GM11168 (cell line): ENCODE data around the gene ELAPOR1.

ENCODE experiments used
- in situ Hi-C: fragments of 300-500 bp; cut with MboI; formaldehyde crosslinking; loops from one replicate; pipeline ENCODE4 v1.12.0; 2022; ENCODE audit warnings: low sequenced_read_pairs; ENCODE audit not compliant: unreplicated experiment

ELAPOR1 gene

DNA sequence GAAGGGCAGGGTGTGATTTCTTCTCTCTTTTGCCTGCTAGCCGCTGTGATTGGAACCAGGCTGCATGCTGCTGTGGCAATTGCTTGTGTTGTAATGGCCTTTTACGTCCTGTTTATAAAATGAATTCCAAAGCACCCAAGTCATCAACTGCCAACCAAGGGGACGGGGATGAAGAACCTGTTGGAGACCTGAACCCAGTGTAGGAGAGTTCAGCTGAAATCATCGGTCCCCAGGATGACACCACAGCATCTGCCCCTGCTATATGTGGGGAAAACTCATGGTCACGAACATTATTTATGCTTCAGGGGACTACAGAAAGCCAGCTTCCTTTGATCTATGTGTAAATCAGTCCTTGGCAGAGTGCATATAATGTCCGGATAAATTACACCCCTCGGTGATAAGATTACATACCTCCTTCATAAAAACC is 19.5 kb upstream of the ELAPOR1 start:
- in situ Hi-C loops, result no loop called here

DNA sequence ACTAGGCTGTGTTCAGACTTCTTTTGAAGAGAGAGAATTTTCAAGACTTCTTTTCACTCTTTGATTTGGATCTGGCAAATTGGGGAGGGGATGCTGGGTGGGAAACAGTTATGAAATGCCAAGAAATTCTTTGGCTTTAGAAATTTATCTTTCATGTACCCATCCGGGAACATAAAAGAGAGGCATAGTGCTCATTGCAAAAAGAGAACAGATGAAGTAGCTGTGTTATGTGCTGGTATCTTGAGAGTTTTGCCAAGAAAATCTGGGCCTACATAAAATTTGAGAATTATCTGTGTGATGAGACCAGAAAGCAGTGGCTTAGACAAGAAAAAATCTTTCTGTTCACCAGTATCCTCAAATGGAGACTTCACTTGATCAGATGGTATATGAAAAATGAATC is 19.0 kb upstream of the ELAPOR1 start:
- in situ Hi-C loops, result no loop called here

DNA sequence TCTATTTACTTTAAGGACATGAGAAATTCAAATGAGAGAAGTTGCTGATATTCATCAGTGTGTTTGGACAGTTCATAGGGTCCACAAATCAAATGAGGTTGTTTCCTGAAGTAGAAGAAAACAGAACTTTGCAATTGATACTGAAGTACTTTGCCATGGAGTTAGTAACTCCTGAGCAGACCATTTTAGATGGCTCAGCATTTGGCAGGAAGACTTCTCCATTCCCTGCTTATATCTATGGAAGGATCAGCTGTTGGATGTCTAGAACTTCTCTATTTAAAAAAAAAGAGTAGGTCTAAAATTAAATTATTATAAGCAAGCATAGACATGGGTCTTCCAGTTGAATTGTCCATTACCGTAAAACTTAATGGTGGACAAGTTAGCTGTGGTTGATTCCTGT is 18.3 kb upstream of the ELAPOR1 start:
- in situ Hi-C loops, result no loop called here

DNA sequence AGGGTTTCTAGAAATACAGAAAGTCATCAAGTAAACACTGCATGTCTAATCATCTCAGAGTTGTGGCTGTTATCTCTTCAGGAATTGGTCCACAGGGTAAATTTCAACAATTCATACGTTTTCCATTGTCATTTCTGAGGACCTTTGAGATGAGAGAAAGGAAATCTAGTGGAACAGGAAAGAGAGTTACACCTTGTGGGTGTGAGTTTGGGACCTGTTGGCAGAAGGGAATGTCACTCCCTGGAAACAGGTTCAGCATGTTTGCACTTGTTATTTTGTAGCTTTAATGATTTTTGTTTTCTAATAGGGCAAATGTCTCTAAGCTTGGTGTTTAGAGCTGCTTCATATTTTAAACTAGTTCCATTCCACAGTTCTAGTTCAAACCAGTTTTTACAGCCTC is 17.8 kb upstream of the ELAPOR1 start:
- in situ Hi-C loops, result no loop called here

DNA sequence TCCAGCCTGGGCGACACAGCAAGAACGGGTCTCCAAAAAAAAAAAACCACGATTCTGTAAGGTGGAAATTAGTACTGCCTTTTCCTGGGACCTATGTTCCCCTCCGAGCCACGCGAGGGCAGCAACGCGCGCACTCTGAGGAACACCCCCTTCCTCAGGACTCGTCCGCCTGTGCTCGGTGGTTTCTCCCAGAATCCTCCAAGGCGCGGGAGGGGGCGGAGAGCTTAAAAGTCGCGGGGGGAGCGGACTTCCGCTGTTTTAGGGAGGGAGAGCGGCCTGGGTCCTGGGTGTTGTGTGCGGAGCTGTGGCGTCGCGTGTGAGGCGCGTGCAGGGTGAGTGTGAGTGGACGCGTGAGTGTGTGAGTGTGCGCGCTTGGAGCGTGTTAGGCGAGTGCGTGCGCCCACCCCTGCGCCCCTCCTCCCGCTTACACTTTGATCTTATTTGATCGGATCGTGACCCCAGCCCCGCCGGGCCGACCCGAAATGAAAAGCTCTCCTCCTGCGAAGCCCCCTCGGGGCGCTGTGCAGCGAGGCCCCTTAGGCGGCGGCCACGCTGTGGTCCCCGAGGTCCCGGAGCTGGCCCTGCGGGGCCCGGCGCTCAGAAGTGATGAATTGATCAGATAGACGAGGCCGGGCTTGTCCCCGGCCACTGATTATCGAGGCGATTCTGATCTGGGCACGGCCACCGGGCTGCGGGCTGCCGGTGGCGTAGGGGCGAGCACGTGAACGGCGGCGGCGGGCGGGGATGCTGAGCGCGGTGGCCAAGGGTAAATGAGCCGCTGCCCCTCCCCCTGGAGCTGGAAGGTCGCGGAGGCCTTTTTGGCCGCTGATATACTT is 13.8 kb upstream of the ELAPOR1 start:
- in situ Hi-C loops, result no loop called here

DNA sequence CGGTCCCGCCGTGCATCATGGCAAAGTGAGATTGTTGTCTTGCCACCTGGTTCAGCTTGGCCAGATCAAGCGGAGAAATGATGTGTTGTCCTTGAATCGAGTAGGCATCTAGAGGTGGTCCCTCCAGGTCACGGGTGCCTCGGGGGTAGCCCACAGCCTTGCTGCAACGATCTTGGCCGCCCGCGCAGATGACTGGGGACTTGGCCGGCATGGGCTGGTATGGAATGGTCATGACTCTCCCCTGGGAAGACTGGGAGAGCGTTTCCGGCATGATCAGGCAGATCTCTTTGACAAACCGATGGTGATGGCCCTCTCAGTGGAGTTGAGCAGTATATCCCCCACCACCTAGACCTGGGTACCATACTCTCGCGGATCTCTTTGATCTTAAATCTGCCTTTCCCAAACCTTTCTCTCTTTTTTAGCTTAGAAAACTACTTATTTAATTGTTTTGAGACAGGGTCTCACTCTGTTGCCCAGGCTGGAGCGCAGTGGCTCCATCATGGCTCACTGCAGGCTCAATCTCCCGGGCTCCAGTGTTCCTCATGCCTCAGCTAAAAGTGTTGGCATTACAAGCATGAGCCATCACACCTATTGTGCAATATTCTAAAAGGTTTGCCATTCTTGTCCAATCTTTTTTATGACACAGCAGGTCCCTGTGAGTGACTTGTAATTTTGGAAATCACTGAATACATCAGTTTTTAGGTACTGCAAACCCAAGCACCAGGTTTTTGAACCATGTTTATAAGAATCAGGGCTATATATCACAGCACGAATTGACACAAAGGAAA is 9.4 kb upstream of the ELAPOR1 start:
- in situ Hi-C loops, result no loop called here

DNA sequence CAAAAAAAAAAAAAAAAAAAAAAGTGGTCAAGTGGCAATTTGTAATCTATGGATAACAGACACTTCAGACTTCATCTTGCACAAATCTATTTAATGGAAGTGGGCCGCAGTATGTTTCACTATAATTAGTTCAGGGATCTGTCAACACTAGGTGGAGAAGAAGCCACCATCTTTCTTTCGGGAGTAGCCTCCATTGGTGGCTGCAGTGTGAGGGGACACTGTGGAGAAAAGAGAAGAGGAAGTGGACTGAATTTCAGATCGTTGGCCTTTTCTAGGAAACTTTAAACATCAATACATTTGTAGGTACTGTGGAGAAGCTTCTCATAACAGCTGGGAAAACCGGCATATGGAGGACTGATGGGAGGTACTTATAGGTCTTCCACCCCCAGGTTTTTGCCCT is 8.0 kb upstream of the ELAPOR1 start:
- in situ Hi-C loops, result no loop called here

DNA sequence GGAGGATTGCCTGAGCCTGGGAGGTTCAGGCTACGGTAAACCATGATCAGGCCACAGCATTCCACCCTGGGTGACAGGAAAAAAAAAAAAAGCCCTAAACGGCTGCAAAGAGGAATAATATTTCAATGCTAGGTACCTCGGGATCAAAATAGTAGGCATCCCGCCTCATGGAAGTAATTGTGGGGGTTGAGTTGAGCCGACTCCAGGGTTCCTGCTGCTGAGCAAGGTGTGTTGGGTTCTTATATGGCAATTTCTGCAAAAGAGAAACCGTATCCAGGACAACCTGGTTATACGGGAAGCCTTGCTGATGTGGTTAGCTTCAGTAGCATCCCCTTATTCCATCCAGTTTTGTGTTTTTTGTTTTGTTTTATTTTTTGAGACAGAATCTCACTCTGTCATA is 6.1 kb upstream of the ELAPOR1 start:
- in situ Hi-C loops, result no loop called here

DNA sequence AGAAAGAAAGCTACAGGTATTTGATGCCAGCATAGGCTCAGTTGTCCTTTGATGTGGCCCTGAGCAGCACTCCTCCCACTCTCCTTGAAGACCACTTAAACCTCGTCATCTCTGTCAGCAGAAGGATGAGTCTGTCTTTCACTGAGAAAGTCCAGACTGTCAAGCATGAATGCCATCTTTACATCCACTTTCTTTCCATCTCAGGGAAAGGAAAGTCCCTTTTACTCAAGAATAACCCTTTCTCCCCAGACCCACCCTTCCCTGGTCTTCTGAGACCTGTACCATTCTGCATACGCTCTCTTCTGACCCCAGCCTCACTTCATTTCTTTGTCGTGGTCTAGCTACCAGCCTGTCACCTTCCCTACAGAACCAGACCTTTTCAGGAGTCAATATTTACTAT is 4.0 kb upstream of the ELAPOR1 start:
- in situ Hi-C loops, result no loop called here

DNA sequence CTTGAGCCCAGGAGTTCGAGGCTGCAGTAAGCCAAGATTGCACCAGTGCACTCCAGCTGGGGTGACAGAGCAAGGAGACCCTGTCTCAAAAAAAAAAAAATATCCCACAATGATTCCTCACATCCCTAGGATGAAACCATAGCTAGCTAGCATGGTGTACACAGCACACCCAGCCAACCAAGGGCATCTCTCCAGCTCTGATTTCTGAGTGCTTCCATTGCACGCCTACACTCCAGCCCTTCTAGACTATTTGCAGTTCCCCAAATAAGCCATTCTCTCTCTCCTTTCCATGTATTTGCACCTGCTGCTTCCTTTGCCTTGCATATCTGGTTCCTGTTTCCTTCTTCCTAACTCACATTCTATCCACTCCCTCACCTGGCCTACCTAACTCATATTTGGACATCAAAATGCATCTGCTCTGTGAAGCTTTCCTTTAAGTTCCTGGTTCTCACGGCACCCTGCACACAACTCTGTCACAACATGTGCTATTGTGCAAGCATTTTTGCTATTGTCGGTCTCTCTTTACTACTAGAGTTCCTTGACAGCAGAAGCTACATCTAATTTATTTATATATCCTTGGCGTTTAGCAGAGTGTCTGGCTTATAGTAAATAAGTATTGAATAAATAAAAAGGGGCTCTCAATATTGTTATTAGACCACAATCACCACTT is 2.4 kb upstream of the ELAPOR1 start:
- in situ Hi-C loops, result no loop called here

DNA sequence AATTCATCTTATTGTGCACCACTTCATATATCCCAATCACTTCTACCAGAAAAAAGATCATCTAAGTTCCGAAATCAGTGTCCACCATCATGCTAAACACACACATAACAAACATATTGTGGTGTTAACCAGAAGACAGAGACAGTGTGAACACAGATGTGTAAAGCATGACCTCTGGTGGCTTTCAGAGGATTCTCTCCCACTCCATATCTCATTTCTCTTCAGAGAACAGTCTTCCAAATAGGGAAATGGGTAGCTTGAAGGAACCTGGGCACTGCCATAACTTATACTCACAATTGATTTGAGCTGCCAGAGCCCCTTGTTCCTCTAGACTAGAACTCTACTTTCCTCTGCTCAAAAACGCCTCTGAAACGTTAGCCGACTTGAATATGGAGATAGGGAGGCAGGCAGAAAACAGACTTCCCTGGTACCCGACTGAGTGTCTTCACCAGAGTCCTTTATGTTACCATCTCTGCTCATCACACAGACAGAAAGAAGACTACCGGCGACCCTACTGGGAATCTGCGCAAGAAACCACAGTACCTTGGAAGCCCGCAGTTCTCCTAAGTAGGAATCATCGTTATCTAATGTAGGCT is 1.8 kb upstream of the ELAPOR1 start:
- in situ Hi-C loops, result no loop called here

DNA sequence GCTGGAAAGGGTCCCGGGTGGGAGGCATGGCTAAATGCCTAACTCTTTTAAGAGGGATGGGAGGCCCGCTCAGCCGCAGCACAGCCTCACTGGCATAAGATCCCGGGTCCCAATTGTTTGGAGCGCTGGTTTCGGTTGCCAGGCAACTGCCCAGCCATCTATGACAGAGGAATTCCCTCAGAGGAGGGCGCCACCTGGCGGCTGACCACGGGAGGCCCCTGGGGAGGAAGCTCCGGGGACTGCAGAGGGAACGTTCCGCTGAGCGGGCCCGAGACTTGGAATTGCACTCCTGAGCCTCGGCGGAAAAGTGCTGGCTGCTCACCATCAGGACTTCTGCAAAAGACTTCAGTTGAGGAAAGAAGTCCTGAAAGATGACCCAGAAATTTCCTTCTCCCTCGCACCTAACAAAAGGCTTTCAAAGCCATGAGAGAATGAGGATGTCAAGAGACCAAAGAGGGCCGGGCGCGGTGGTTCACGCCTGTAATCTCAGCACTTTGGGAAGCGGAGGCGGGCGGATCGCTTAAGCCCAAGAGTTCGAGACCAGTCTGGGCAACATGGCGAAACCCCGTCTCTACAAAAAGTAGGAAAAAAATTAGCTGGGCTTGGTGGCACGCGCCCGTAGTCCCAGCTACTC is 1.1 kb upstream of the ELAPOR1 start:
- in situ Hi-C loops, result no loop called here

DNA sequence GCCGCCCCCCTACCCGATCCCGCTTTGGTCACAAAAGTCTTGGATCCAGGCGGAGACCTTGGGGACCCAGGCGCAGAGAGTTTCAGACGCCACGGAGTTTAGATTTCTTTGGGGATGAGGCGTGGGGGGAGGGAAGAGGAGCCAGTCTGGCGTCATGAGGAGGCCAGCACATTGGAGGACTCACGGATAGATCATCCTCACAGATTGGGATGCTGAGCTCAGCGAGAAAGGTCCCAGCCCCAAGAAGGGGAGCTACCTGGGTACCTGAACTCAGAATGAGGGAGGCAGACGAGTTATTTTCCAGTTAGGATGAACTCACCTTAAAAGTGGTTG is 393 bp downstream of the ELAPOR1 start:
- in situ Hi-C loops, result no loop called here

DNA sequence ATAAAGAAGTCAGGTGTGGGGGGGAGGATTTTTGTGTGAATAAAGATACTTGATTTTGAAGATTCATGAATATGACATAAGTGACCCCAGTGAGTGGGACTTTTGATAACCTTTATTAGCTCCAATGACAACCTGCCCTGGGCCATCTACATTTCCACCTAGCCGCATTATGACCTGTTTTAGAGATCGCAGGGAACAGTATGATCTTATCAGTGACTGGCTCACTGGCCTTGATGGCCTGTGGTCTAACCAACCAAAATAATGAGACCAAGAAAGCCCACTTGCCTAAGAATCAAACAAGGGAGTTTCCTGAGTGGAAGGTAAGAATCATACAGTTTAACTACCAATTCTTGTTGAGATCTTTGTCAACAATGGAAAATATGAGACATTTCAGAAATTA is 1.8 kb downstream of the ELAPOR1 start:
- in situ Hi-C loops, result no loop called here

DNA sequence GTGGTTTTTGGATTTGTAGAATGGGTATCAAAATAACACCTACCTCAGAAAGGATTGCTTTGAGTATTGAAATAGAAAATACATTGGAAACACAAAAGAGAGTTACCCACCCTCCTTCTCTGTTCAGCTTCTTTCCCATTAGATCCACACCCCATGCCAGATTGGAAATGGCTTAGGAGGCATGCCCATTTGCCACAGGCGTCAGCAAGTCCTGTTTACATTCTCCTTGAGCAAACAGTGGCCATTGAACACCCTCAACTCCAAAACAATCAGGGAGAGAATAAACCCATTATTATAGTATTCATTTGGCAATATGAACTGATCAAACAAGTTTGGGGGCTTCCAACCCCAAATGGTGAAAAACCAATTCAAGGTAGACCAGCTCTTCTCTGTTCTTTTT is 2.4 kb downstream of the ELAPOR1 start:
- in situ Hi-C loops, result no loop called here

DNA sequence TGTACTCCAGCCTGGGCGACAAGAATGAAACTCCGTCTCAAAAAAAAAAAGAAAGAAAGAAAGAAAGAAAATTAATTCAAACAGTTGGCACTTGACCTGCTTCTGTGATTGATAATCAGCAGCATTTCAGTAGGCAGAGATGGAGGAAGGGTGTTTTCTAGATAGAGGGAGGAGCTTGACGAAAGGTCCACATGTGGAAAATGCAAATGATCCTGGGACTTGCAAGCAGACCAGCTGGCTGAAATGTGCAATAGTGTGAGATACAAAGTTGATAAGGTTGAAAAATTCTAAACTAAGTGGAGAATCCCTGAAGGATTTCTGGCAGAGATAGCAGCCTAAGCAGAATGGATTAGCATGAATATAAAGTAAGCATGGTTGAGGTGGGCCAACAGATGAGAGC is 4.2 kb downstream of the ELAPOR1 start:
- in situ Hi-C loops, result no loop called here

DNA sequence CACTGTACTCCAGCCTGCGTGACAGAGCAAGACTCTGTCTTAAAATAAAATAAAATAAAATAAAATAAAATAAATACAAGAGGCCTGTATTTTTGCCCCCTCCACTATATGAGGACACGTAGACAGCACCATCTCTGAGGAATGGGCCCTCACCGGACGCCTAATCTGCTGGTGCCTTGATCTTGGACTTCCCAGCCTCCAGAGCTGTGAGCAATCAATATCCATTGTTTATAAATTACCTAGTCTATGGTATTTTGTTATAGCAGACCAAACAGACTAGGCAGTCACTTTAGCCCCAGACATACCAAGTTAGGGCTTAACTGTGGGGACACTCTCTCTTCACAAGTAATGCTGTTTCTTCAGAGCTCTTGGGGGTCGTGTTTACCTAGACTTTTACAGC is 6.4 kb downstream of the ELAPOR1 start:
- in situ Hi-C loops, result no loop called here

DNA sequence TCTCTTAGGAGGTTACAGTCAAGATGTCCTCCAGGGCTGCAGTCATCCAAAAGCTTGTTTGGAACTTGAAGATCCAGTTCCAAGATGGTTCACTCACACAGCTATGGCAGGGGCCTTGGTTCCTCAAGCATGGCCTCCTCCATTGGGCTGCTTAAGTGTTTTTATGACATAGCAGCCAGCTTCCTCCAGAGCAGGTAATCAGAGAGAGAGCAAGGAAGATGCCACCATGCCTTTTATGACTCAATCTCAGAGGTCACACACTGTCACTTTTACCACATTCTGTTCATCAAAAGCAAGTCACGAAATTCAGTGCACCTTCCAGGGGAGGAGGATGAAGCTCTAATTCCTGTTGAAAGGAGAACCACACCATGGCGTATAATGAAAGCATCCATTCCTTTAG is 17.1 kb downstream of the ELAPOR1 start:
- in situ Hi-C loops, result no loop called here

DNA sequence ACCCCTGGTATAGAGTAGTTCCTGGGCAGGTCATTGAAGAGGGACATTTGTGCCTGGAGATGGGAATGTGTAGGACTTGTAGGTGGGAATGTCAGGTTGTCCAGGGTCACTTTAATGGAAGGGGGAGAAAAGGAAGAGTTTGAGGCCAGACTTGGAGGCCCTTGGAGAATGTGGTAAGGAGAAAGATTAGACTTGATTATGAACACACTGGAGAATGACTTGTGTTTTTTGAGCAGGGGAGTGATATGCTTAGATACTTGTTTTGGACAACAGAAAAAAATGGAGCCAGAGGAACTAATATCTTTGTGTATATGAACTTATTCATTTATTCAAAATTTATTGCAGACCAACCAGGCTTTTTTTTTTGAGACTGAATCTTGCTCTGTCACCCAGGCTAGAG is 17.9 kb downstream of the ELAPOR1 start:
- in situ Hi-C loops, result no loop called here

DNA sequence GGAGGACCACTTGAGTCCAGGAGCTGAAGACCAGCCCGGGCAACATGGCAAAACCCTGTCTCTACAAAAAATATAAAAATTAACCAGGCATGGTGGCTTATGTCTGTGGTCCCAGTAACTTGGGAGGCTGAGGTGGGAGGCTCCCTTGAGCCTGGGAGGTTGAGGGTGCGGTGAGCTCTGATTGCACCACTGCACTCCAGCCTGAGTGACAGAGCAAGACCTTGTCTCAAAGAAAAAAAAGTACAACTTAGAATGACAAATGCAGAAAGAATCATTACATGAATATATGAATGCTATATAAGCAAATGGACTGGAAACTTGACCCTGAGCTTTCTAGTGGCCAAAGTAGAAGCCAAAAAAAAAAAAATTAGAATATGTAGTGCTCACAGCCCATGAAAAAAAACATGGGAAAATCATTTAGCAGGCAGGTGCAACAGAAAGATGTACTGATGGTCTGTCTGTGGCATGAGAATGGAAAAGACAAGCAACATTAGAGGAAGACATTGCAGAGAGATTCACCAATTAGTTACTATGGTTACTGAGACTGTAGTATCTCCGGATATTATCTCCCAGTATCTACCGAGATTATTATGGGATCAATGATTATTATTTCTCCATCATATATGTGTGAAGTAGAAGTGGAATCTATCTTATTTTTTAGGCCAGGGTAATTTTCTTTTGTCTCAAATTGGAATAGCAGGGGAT is 19.2 kb downstream of the ELAPOR1 start:
- in situ Hi-C loops, result no loop called here
